ENCODE data around the gene NKPD1.
"Not testable (repeated sequence)": the region's sequence is repeated elsewhere in the genome, so short reads cannot be mapped to it uniquely, and the experiment has no call there.

The NKPD1 gene

DNA sequence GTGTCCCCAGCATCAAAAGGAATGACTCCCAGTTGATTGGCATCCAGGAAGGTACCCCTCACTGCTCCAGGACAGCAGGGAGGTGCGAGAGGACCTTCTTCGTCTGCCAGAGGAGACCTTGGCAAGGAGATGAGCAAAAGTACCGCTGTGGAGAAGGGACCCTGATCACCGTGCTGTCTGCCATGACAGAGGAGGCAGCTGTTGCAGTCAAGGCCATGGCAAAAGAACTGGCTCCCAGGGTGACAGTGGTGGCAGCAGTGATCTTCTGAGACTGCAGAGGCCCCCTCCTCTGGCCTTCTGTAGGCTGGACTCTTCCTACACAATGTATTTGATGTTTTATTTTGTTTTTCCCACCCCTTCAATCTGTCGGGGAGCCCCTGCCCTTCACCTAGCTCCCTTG lies 32.0 kb downstream of the NKPD1 start:
- Histone ChIP-seq H3K36me3 (ENCODE audit: insufficient read depth, low read length) (no peaks in the 10 kb centered on the region), H3K9me3 (ENCODE audit: control insufficient read depth, insufficient read depth, low read length) (no peaks in the 10 kb centered on the region), H3K4me1 (ENCODE audit: insufficient read depth, low read length) (peaks cover 5% of the 10 kb centered on the region; the same call in 1 of the 2 replicates), H3K9ac (ENCODE audit: low read depth, low read length) (no peak overlapping the region)

DNA sequence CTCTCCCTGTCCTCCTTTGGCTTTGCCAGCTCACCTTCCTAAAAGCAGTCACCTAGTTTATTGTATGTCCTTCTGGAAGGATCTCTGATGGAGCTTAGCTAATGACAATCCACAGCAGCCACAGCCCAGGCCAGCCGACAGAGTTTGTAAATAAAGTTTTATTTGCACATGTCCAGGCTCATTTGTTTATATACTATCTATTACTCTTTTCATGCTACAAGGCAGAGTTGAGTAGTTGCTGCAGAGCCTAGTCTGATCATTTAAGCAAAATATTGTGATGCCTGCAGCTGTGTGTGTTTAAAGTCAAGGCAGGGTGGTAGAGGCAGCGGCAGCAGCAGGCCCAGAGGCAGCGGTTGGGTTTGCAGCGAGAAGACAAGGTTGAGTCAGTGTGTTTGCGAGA lies 32.6 kb downstream of the NKPD1 start:
- no peaks in the 10 kb centered on the region for H3K9me3 ChIP-seq (ENCODE audit: control insufficient read depth, insufficient read depth, low read length)
- no peaks in the 10 kb centered on the region for H3K36me3 ChIP-seq (ENCODE audit: insufficient read depth, low read length)
- H3K9ac ChIP-seq (ENCODE audit: low read depth, low read length) = no peak overlapping the region
- H3K4me1 ChIP-seq (ENCODE audit: insufficient read depth, low read length) = peaks cover 5% of the 10 kb centered on the region; the same call in 1 of the 2 replicates

DNA sequence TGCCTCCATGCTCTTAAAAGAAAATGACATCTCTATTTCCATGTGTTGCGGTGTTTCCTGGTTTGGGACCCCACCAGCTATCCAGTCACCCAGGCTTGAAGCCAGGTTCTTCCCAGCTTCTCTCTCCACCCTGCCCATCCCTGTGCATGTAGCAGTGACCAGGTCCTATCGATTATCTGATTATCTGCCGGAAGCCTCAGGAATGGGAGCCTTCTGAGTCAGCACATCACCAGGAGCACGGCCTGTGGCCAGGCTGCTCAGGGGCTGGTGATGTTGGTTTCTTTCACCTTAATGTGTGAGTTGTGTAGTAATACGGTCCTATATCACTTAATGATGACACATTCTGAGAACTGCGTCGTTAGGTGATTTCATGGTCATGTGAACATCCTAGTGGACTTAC lies 34.1 kb downstream of the NKPD1 start:
- Histone ChIP-seq H3K9me3 (ENCODE audit: control insufficient read depth, insufficient read depth, low read length) (no peaks in the 10 kb centered on the region), H3K4me1 (ENCODE audit: insufficient read depth, low read length) (peaks cover 5% of the 10 kb centered on the region; the same call in 1 of the 2 replicates), H3K9ac (ENCODE audit: low read depth, low read length) (no peak overlapping the region), H3K36me3 (ENCODE audit: insufficient read depth, low read length) (no peaks in the 10 kb centered on the region)

DNA sequence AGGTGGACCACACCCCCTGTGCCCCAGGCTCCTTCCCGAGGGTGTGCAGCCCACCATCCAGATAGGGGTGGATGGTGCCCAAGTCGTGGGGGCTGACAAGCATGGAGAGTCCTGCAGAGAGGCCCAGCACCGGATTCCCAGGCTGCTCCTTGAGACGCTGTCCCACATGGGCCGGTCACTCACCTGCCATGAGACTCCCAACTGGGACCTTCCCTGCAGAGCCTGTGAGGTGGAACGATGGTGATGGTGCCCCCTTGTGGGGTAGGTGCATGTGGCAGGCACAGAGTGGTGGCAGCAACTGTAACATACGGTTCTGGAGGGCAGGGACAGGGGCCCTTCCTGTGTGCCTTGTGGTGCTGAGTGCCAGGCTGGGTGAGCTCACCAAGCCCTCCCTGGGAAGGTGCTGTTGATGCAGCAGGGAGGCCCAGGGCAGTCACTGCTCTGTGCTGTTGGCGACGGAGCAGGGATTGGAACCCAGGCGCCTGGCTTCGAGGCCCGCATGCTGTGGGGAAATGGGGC lies 34.7 kb downstream of the NKPD1 start:
- no peaks in the 10 kb centered on the region for H3K9me3 ChIP-seq (ENCODE audit: control insufficient read depth, insufficient read depth, low read length)
- H3K4me1 ChIP-seq (ENCODE audit: insufficient read depth, low read length) = peaks cover 5% of the 10 kb centered on the region; the same call in 1 of the 2 replicates
- no peaks in the 10 kb centered on the region for H3K36me3 ChIP-seq (ENCODE audit: insufficient read depth, low read length)
- no peak overlapping the region for H3K9ac ChIP-seq (ENCODE audit: low read depth, low read length)

DNA sequence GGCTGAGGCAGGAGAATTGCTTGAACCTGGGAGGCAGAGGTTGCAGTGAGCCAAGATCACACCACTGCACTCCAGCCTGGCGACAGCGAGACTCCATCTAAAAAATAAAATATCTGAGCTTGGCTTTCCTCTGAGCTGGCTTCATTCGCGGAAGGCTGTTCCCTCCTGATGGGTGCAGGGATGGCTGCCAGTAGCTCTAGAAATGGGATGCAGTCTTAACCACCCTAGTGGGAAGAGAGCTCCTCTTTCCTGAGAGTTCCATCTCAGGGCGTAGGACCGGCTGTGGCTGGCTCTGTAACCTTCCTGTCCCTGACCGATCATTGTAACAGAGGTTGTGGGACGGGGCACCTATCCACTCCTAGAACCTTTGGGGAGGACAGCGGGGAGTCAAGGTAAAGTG lies 35.4 kb downstream of the NKPD1 start:
- Histone ChIP-seq H3K36me3 (ENCODE audit: insufficient read depth, low read length) (no peaks in the 10 kb centered on the region), H3K4me1 (ENCODE audit: insufficient read depth, low read length) (peaks cover 5% of the 10 kb centered on the region; the same call in 1 of the 2 replicates), H3K9ac (ENCODE audit: low read depth, low read length) (no peak overlapping the region), H3K9me3 (ENCODE audit: control insufficient read depth, insufficient read depth, low read length) (no peaks in the 10 kb centered on the region)

DNA sequence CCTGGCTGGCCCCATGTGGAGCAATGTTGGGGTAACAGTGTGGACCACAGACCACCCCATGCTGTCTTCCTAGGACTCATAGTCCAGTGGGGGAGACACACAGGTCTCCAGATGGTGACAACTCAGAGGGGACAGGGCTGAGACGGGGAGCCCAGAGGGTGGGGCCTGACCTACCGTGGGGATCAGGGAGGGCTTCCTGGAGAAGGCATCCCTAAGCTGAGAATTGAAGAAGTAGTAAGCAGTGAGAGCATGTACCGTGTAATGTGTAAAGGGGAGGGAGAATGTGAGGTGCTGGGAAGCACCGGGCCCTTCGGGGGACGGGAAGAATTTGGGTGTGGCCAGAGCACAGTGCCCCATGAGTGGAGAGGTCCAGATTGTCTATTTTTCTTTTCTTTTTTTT lies 36.8 kb downstream of the NKPD1 start:
- no peaks in the 10 kb centered on the region for H3K36me3 ChIP-seq (ENCODE audit: insufficient read depth, low read length)
- H3K9me3 ChIP-seq (ENCODE audit: control insufficient read depth, insufficient read depth, low read length) = no peaks in the 10 kb centered on the region
- peaks cover 5% of the 10 kb centered on the region; the same call in 1 of the 2 replicates for H3K4me1 ChIP-seq (ENCODE audit: insufficient read depth, low read length)
- H3K9ac ChIP-seq (ENCODE audit: low read depth, low read length) = no peak overlapping the region

DNA sequence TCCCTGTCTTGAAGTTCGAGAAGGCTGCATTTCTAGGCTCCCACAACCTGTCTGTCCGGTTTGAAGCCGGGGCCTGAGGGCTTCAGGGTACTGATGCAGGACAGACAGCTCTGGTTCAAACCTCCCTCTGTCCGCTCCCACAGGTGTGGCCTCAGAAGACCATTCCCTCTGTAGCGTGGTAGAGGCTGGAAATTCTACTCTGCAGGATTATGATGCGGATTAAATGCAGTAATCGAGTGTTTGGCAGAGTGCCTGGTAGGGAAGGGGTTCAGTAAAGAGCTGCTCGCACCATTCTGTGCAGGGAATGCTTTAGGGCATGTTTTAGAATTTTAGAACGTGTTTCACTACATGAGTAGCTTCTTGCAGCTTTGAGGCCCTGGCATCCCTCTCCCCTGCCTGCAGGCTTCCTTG lies 37.3 kb downstream of the NKPD1 start:
- no peaks in the 10 kb centered on the region for H3K9me3 ChIP-seq (ENCODE audit: control insufficient read depth, insufficient read depth, low read length)
- H3K4me1 ChIP-seq (ENCODE audit: insufficient read depth, low read length) = peaks cover 5% of the 10 kb centered on the region; the same call in 1 of the 2 replicates
- no peak overlapping the region for H3K9ac ChIP-seq (ENCODE audit: low read depth, low read length)
- no peaks in the 10 kb centered on the region for H3K36me3 ChIP-seq (ENCODE audit: insufficient read depth, low read length)

DNA sequence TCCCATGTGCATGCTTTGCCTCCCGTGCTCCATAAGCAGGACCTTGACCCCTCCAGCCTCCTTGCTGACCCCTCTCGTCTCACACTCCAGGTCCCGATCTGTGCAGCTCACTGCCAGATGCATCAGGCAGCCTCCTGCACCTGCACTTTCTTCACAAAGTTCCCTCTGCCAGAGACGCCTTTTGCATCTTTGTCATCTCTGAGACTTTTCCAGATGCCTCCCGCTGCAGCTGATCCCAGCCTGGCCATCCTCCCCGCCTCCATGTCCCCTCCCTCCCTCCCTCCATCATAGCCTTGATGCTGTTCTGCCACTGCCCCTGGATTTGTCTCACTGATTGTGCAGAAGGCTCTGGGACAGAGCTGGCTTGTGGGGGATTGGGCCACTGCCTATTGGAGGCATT lies 38.0 kb downstream of the NKPD1 start:
- peaks cover 5% of the 10 kb centered on the region; the same call in 1 of the 2 replicates for H3K4me1 ChIP-seq (ENCODE audit: insufficient read depth, low read length)
- no peaks in the 10 kb centered on the region for H3K36me3 ChIP-seq (ENCODE audit: insufficient read depth, low read length)
- H3K9ac ChIP-seq (ENCODE audit: low read depth, low read length) = no peak overlapping the region
- no peaks in the 10 kb centered on the region for H3K9me3 ChIP-seq (ENCODE audit: control insufficient read depth, insufficient read depth, low read length)

DNA sequence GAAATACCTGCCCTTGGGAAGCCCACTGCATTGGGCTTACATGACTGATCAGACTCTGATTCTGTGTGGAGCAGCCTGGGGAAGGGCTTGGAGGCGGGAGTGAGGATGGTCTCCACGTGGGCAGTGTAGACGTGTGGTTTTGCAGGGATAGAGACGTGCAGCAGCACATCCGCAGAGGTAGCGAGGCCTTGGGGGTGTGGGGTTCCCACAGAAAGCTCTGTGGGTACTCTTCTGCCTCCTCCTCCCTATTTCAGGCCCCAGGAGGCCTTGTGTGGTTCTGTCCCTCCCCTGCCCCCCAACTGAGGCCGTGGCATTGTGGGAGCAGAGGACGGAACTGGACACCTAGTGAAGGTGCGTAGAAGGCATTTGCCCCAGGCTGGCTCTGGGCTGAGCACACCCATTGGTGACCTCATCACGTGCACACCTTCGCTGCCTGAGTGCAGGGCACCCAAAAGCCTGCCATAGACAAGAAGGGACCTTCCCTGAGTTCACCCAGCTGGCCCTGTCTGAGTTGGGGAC lies 38.9 kb downstream of the NKPD1 start:
- no peak overlapping the region for H3K9ac ChIP-seq (ENCODE audit: low read depth, low read length)
- no peaks in the 10 kb centered on the region for H3K9me3 ChIP-seq (ENCODE audit: control insufficient read depth, insufficient read depth, low read length)
- no peaks in the 10 kb centered on the region for H3K36me3 ChIP-seq (ENCODE audit: insufficient read depth, low read length)
- peaks cover 5% of the 10 kb centered on the region; the same call in 1 of the 2 replicates for H3K4me1 ChIP-seq (ENCODE audit: insufficient read depth, low read length)

DNA sequence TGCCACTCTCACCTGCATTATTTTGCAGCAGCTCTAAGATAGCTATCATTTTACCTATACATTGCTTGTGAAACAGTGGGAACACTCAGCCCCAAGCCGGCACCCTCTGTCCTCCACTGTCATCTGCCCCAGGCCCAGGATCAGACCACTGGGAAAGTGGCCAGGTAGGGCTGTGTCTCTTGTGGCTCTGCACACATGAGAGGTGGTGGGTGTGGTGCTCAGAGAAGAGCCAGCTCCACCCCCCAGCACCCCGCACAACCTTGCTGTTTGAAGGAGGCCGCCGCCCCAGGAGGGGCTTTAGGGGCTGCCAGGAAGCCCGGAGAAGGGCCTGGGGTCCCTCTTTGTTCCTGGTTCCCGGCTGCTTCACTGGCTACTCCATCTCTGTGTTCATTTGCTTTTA lies 41.2 kb downstream of the NKPD1 start:
- Histone ChIP-seq H3K36me3 (ENCODE audit: insufficient read depth, low read length) (no peaks in the 10 kb centered on the region), H3K4me1 (ENCODE audit: insufficient read depth, low read length) (no peaks in the 10 kb centered on the region; the same call in 1 of the 2 replicates), H3K9me3 (ENCODE audit: control insufficient read depth, insufficient read depth, low read length) (no peaks in the 10 kb centered on the region), H3K9ac (ENCODE audit: low read depth, low read length) (no peak overlapping the region)

DNA sequence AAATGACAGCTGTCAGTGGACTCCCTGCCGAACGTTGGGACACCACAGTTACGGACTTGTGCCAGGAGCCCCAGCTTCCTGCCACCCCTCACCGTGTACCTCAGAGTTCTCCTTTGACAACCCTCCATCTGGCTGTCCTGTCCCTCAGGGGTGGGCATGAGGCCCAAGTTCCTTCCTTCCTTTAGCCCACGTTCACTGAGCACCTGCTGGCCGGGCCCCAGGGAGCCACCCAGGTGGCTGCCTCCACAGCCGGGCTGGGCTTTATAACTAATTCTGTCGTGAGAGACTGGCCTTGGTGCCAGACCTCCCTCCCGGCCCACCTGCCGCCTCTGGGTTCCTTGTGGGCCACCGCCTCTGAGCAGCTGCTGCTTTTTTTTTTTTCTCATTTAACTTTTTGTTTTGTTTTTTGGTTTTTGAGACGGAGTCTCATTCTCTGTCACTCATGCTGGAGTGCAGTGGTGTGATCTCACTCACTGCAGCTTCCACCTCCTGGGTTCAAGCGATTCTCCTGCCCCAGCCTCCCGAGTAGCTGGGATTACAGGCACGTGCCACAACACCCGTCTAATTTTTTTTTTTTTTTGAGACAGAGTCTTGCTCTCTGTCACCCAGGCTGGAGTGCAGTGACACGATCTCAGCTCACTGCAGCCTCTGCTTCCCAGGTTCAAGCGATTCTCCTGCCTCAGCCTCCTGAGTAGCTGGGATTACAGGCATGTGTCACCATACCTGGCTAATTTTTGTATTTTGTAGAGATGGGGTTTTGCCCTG lies 42.0 kb downstream of the NKPD1 start:
- H3K4me1 ChIP-seq (ENCODE audit: insufficient read depth, low read length) = not testable (repeated sequence)

DNA sequence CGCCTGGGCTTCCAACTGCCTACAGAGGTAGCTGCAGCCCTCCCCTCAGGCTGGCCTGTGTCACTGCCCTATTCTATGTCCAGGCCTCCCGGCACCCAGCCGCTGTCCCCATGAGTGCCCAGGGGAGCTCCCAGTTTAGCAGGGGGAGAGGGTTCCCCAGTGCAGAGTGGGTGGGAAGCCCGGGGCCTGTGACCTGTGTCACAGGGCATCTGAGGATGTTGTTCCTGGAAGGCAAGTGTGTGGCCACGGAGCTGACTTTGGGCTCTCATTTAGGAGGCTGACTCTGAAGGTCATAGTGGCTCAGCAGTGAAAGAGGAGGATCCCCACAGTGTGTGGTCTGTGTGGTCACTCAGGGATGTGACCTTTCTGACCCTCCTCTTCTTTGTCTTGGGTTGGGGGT lies 42.7 kb downstream of the NKPD1 start:
- H3K9me3 ChIP-seq (ENCODE audit: control insufficient read depth, insufficient read depth, low read length) = no peaks in the 10 kb centered on the region
- H3K4me1 ChIP-seq (ENCODE audit: insufficient read depth, low read length) = no peaks in the 10 kb centered on the region; the same call in 1 of the 2 replicates
- no peak overlapping the region for H3K9ac ChIP-seq (ENCODE audit: low read depth, low read length)

More for the DNA sequence above, 42.0 kb downstream of the NKPD1 start:
- H3K9ac ChIP-seq (ENCODE audit: low read depth, low read length); H3K36me3 ChIP-seq (ENCODE audit: insufficient read depth, low read length); H3K9me3 ChIP-seq (ENCODE audit: control insufficient read depth, insufficient read depth, low read length): not testable (repeated sequence)

DNA sequence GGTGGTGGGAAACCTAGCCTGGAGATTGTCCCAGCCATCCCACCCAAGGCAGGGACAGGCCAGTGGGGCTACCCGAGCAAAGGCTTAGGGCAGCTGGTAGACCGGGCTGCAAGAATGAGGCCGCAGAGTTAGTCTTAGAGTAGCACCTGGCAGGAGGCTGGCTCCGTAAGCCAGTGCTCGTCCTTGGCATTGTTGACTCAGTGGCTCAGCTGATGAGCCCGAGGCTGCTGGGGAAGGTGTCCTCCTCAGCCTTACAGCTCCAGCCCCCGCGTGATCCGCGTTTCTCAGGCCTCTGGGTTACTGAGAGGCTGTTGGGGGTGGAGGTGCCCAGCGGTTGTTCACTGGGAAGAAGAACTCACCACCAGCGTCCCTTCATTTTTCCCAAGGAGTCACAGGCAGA lies 43.1 kb downstream of the NKPD1 start:
- H3K36me3 ChIP-seq (ENCODE audit: insufficient read depth, low read length) = no peaks in the 10 kb centered on the region
- no peaks in the 10 kb centered on the region for H3K9me3 ChIP-seq (ENCODE audit: control insufficient read depth, insufficient read depth, low read length)
- H3K4me1 ChIP-seq (ENCODE audit: insufficient read depth, low read length) = no peaks in the 10 kb centered on the region; the same call in 1 of the 2 replicates
- no peak overlapping the region for H3K9ac ChIP-seq (ENCODE audit: low read depth, low read length)

More for the DNA sequence above, 42.7 kb downstream of the NKPD1 start:
- no peaks in the 10 kb centered on the region for H3K36me3 ChIP-seq (ENCODE audit: insufficient read depth, low read length)

DNA sequence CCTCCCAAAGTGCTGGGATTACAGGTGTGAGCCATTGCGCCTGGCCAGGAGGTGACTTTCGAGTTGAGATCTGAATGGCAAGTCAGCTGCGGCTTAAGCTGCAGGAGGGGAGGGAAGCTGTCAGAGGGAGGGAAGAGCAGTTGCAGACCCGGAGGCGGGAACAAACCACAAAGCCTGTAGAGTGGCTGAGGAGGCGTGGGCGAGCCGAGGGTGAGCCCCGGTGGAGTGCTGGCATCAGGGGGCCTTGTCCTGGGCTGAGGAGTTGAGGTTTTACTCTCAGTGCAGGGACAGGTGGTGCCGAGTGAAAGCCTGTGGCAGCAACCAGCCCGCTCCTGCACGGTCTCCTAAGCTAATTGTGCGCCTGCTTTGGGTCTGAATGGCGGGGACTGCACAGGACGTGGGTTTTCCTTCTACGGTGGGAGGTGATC lies 43.6 kb downstream of the NKPD1 start:
- Histone ChIP-seq H3K36me3 (ENCODE audit: insufficient read depth, low read length) (no peaks in the 10 kb centered on the region), H3K4me1 (ENCODE audit: insufficient read depth, low read length) (no peaks in the 10 kb centered on the region; the same call in 1 of the 2 replicates), H3K9ac (ENCODE audit: low read depth, low read length) (no peak overlapping the region), H3K9me3 (ENCODE audit: control insufficient read depth, insufficient read depth, low read length) (no peaks in the 10 kb centered on the region)

Measured in ES-I3 (cell line).